Fibroblast of lung (primary cell): ENCODE results near the gene ZSWIM4. TPM values are rescaled to one million over a fixed set of nuclear protein-coding genes. Genes with fewer than 3 reads are reported as not detected.

Experiments
- DNase-seq, 2 donors: peaks; one replicate each; pipeline versions ENCODE4 v3.0.0 to v3.0.0-alpha.2; 2010; ENCODE audit warnings: low read depth in 2 of 2
- H2AFZ ChIP-seq: 2 replicates; pipeline ENCODE4 v1.5.1; 2012; ENCODE audit warnings: low read length, control low read depth, inconsistent platforms
- H3K27ac ChIP-seq: 2 replicates; pipeline ENCODE4 v1.5.1; 2011; ENCODE audit warnings: low read length, control low read depth; ENCODE audit not compliant: insufficient read depth
- H3K27me3 ChIP-seq: 2 replicates; pipeline ENCODE4 v1.5.1; 2011; ENCODE audit warnings: mild to moderate bottlenecking, low read length; ENCODE audit not compliant: control insufficient read depth, insufficient read depth
- H3K36me3 ChIP-seq: 2 replicates; pipeline ENCODE4 v1.5.1; 2011; ENCODE audit warnings: low read length; ENCODE audit not compliant: control insufficient read depth, insufficient read depth
- H3K4me1 ChIP-seq: 2 replicates; pipeline ENCODE4 v1.5.1; 2011; ENCODE audit warnings: low read length; ENCODE audit not compliant: control insufficient read depth, insufficient read depth; ENCODE audit errors: extremely low read depth
- H3K4me2 ChIP-seq: 2 replicates; pipeline ENCODE4 v1.5.1; 2011; ENCODE audit warnings: low read length, control low read depth; ENCODE audit not compliant: insufficient read depth; ENCODE audit errors: extremely low read depth
- H3K4me3 ChIP-seq, 4 experiments: fragments of 200-600 bp in 1 of 4; sonication (generic) in 1 of 4; replicated peaks in 1 of 4; 2 replicates each; pipeline ENCODE4 v1.5.1; 2011 to 2016; ENCODE audit warnings: low read length in 4 of 4, low read depth in 3 of 4, mild to moderate bottlenecking in 3 of 4, control low read depth in 2 of 4, inconsistent platforms in 1 of 4, mixed read lengths in 1 of 4; ENCODE audit not compliant: insufficient read depth in 1 of 4; ENCODE audit errors: control extremely low read depth in 1 of 4
- H3K79me2 ChIP-seq: 2 replicates; pipeline ENCODE4 v1.5.1; 2012; ENCODE audit warnings: mild to moderate bottlenecking, low read length, inconsistent platforms; ENCODE audit not compliant: control insufficient read depth, insufficient read depth
- H3K9ac ChIP-seq: 2 replicates; pipeline ENCODE4 v1.5.1; 2011; ENCODE audit warnings: mild to moderate bottlenecking, low read length, control low read depth; ENCODE audit not compliant: insufficient read depth
- H3K9me3 ChIP-seq: 2 replicates; pipeline ENCODE4 v1.5.1; 2012; ENCODE audit warnings: low read depth, low read length; ENCODE audit not compliant: control insufficient read depth, insufficient read depth
- H4K20me1 ChIP-seq: 2 replicates; pipeline ENCODE4 v1.5.1; 2011; ENCODE audit warnings: low read length; ENCODE audit not compliant: control insufficient read depth, insufficient read depth; ENCODE audit errors: extremely low read depth
- CTCF ChIP-seq, 2 donors: IDR thresholded peaks in 1 of 2; conservative IDR thresholded peaks in 1 of 2; 1 replicate in 1 of 2; 2 replicates in 1 of 2; pipeline ENCODE4 v1.5.1; 2011 to 2012; ENCODE audit warnings: low read length in 2 of 2, control low read depth in 1 of 2, inconsistent platforms in 1 of 2, low read depth in 1 of 2, mild to moderate bottlenecking in 1 of 2
- EZH2 ChIP-seq: IDR thresholded peaks from 2 replicates; pipeline ENCODE4 v1.5.1; 2012; ENCODE audit warnings: low read length, control low read depth, mild to moderate bottlenecking; ENCODE audit errors: missing control alignments
- polyA plus RNA-seq, 2 donors: library from polyadenylated mRNA; depleted of rRNA in 1 of 2; stranded (reverse) in 1 of 2; unstranded in 1 of 2; fragments of >200 nt; gene quantifications; 2 replicates each; pipeline ENCODE4 v1.2.1, GENCODE V29; 2011 to 2012; ENCODE audit warnings: missing spikeins in 1 of 2
- total RNA-seq: library from RNA; depleted of rRNA; stranded (reverse); fragments of >200 nt; gene quantifications from 2 replicates; pipeline ENCODE4 v1.2.1, GENCODE V29; 2014

ZSWIM4 gene
- total and polyA plus RNA-seq, 2 donors (not counting 1 experiment from before 2014, with no cell fraction given) = 1.6 to 5.6 TPM

GRCh38 chr19:13833330-13834243, 38.3 kb downstream of the ZSWIM4 start:
- H3K4me1 ChIP-seq = peaks cover 25% of the 10 kb centered on the region
- H3K36me3 ChIP-seq = peaks cover 25% of the 10 kb centered on the region
- H3K4me2 ChIP-seq = no peak overlapping the region
- peak overlapping the region in 1 of 4 experiments; percentile 16 for H3K4me3 ChIP-seq
- H2AFZ ChIP-seq = no peak overlapping the region
- peak overlapping the region; percentile 20 for H3K27ac ChIP-seq
- H3K79me2 ChIP-seq = peaks cover 44% of the 10 kb centered on the region
- peak; percentile 85 to 87 for DNase-seq
- no peaks in the 10 kb centered on the region for H4K20me1 ChIP-seq
- H3K9ac ChIP-seq = peak overlapping the region; percentile 55
- H3K9me3 ChIP-seq = no peaks in the 10 kb centered on the region
- TF ChIP-seq CTCF (conservative IDR thresholded peaks at IDR 0.05 in 1 of 2, IDR thresholded peaks at IDR 0.05 in 1 of 2; ENCODE audit: low read depth in 1 of 2, low read length in 2 of 2) (no peak), EZH2 (no peak)
- no peaks in the 10 kb centered on the region for H3K27me3 ChIP-seq

DNA sequence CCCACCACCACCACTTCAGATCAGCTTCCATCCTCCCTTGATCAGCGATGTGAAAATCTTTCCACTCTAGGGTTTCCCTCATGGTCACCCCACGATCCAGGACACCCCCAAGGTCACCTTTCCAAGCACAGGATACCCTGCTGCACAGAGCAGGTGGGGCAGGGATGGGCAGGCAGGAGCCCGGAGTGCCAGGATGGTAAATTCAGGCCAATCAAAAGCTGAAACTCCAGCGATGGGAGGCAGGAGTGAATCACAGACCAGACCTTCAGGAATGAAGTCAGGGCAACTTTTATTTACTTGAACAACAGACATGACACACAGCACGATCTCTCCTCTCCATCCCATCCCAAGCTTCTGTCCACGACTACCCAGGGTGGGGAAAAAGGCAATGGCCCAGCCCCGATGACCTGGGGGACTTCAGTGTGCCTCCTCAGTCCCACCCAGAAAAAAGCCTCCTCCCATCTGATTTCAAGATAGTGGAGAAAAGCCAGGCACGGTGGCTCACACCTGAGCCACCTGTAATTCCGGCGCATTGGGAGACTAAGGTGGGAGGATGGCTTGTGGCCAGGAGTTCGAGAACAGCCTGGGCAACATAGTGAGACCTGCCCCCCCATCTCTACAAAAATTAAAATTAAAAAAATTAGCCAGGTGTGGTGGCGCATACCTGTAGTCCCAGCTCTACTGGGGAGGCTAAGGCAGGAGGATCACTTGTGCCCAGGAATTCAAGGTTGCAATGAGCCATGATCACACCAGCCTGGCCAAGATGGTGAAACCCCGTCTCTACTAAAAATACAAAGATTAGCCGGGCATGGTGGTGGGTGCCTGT, 39.2 kb downstream of the ZSWIM4 start:
- H4K20me1 ChIP-seq = no peaks in the 10 kb centered on the region
- no peak for TF ChIP-seq EZH2
- TF ChIP-seq CTCF (conservative IDR thresholded peaks at IDR 0.05 in 1 of 2, IDR thresholded peaks at IDR 0.05 in 1 of 2; ENCODE audit: low read depth in 1 of 2, low read length in 2 of 2) = no peak
- H3K4me1 ChIP-seq = peaks cover 31% of the 10 kb centered on the region
- no peaks in the 10 kb centered on the region for H3K27me3 ChIP-seq
- H3K4me3 ChIP-seq = no peak overlapping the region
- H3K9me3 ChIP-seq = no peaks in the 10 kb centered on the region
- peak overlapping the region; percentile 20 for H3K27ac ChIP-seq
- peaks cover 53% of the 10 kb centered on the region for H3K79me2 ChIP-seq
- no peak overlapping the region for H3K9ac ChIP-seq
- H3K4me2 ChIP-seq = no peak overlapping the region
- peaks cover 26% of the 10 kb centered on the region for H3K36me3 ChIP-seq
- DNase-seq = peak in 1 of 2 donors; percentile 65
- H2AFZ ChIP-seq = no peak overlapping the region
